ENCODE results near the gene DHRS7C.
"Not testable (repeated sequence)": the region's sequence is repeated elsewhere in the genome, so short reads cannot be mapped to it uniquely, and the experiment has no call there.

The DHRS7C gene

GRCh38 chr17:9809409-9809808 lies 18.0 kb upstream of the DHRS7C start:
- DNase-seq: no peak

- no peak for DNase-seq
These were observed 15.3 kb upstream of the DHRS7C start for GRCh38 chr17:9806699-9807098.

GRCh38 chr17:9805769-9806168 lies 14.4 kb upstream of the DHRS7C start:
- DNase-seq: no peak

- no peak for DNase-seq
These were observed 11.3 kb upstream of the DHRS7C start for GRCh38 chr17:9802697-9803096.

GRCh38 chr17:9802294-9802693 lies 10.9 kb upstream of the DHRS7C start:
- no peak for DNase-seq

- DNase-seq: no peak
These were observed 10.1 kb upstream of the DHRS7C start for GRCh38 chr17:9801505-9801904.

GRCh38 chr17:9798724-9799123 lies 7.3 kb upstream of the DHRS7C start:
- DNase-seq: no peak

GRCh38 chr17:9798008-9798407 lies 6.6 kb upstream of the DHRS7C start:
- no peak for DNase-seq

GRCh38 chr17:9792181-9792840 lies 919 bp upstream of the DHRS7C start:
- no peak for DNase-seq

GRCh38 chr17:9790316-9790715 lies 1.1 kb downstream of the DHRS7C start:
- no peak for DNase-seq

GRCh38 chr17:9788601-9789000 lies 2.8 kb downstream of the DHRS7C start:
- no peak for DNase-seq

GRCh38 chr17:9784544-9784943 lies 6.8 kb downstream of the DHRS7C start:
- DNase-seq: no peak

GRCh38 chr17:9783465-9783864 lies 7.9 kb downstream of the DHRS7C start:
- not testable (repeated sequence) for DNase-seq

GRCh38 chr17:9783050-9783449 lies 8.3 kb downstream of the DHRS7C start:
- DNase-seq: no peak

- DNase-seq: no peak
These were observed 10.8 kb downstream of the DHRS7C start for GRCh38 chr17:9780552-9780951.

- DNase-seq: no peak
These were observed 14.5 kb downstream of the DHRS7C start for GRCh38 chr17:9776911-9777310.

- DNase-seq: no peak
These were observed 18.7 kb downstream of the DHRS7C start for GRCh38 chr17:9772658-9773057.

- no peak for DNase-seq
These were observed 19.9 kb downstream of the DHRS7C start for GRCh38 chr17:9771465-9771864.

GRCh38 chr17:9769036-9769695 lies 22.2 kb downstream of the DHRS7C start:
- DNase-seq: no peak

GRCh38 chr17:9768381-9768934 lies 22.9 kb downstream of the DHRS7C start:
- no peak for DNase-seq

- no peak for DNase-seq
These were observed 23.9 kb downstream of the DHRS7C start for GRCh38 chr17:9767432-9767991.

GRCh38 chr17:9766970-9767369 lies 24.4 kb downstream of the DHRS7C start:
- DNase-seq: no peak

GRCh38 chr17:9765322-9765721 lies 26.1 kb downstream of the DHRS7C start:
- no peak for DNase-seq

GRCh38 chr17:9763643-9764042 lies 27.7 kb downstream of the DHRS7C start:
- DNase-seq: no peak
